ENCODE results near the gene CDX2. TPM values are rescaled to one million over a fixed set of nuclear protein-coding genes. Genes with fewer than 3 reads are reported as not detected.
"Not testable (repeated sequence)": the region's sequence is repeated elsewhere in the genome, so short reads cannot be mapped to it uniquely, and the experiment has no call there.

Gene CDX2
- total and polyA plus RNA-seq, 10 of the 15 experiments (the other 5 are each of a cell fraction or from before 2014, with no cell fraction given), result 0.15 TPM; not detected in 9

DNA sequence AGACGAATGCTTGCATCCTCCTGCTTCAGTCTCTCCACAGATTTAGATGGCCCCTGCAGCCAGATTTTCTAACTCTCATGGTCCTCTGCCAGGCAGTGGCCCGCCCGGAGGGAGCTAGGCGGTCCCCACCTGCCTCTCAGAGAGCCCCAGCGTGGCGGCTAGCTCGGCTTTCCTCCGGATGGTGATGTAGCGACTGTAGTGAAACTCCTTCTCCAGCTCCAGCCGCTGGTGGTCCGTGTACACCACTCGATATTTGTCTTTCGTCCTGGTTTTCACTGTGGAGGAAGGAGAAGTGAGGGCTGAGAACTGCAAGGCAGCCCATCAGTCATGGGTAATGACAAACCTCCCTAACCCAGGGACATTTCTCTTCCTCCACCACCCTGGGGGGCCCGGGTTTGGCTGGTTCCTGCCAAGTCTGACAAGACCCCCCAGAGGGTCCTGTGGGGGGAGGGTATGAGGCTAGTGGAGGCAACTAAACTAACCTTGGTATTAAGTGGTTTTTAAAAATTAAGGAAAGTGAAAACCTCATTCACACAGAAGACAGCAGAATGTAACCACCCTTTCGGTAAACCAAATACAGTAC lies 4.3 kb downstream of the CDX2 start:
- H3K9me3 ChIP-seq (replicated peaks; ENCODE audit: control insufficient read depth, insufficient read depth, low read length), result no peaks in the 10 kb centered on the region
- ChIA-PET SMC1A (ENCODE audit: uncharacterized antibody, unreplicated experiment) (interaction anchor here (0.7 to 1.5 kb wide), 5 partner anchors 11 to 178 kb away, joined by 3 to 4 read pairs (median 3); no protein-coding TSS in a partner anchor), POLR2A (interaction anchor here (0.7 kb wide), 1 partner anchor 139 kb away, joined by 3 read pairs; no protein-coding TSS in a partner anchor), RAD21 (ENCODE audit: unreplicated experiment) (interaction anchor here (0.6 to 1.0 kb wide), 2 partner anchors 9 to 76 kb away, joined by 3 to 4 read pairs; no protein-coding TSS in a partner anchor), CTCF (interaction anchor here (1.0 to 14.0 kb wide), 3 partner anchors 11 to 136 kb away, joined by 4 to 360 read pairs (median 4); no protein-coding TSS in a partner anchor)
- in situ Hi-C loops (cut with MboI), result no loop called here
- WGBS (ENCODE audit: insufficient coverage, insufficient replicate concordance, low lambda C conversion rate, missing lambda C conversion rate), result 31% methylated on average over 15 of the region's 15 CpGs
- DNase-seq (ENCODE audit: low read depth, low spot score) (no peak), ATAC-seq (no peak), FAIRE-seq (no peak)
- no peak overlapping the region for H2AFZ ChIP-seq (ENCODE audit: control insufficient read depth, low read depth, low read length)
- H3K4me3 ChIP-seq, result no peak overlapping the region
- H3K4me1 ChIP-seq (ENCODE audit: control insufficient read depth, insufficient read depth, low read length), result no peaks in the 10 kb centered on the region
- H3K27me3 ChIP-seq (replicated peaks in 1 of 2; ENCODE audit: control insufficient read depth in 2 of 2, insufficient read depth in 2 of 2, low read length in 1 of 2), result peaks cover 19 to 27% of the 10 kb centered on the region in 2 experiments
- no peak overlapping the region for H3K27ac ChIP-seq (ENCODE audit: control insufficient read depth, insufficient read depth)
- no peaks in the 10 kb centered on the region for H3K36me3 ChIP-seq (ENCODE audit: control insufficient read depth in 2 of 2, insufficient read depth in 2 of 2, low read length in 1 of 2)
- H3K79me2 ChIP-seq (ENCODE audit: control insufficient read depth, insufficient read depth, low read length), result no peaks in the 10 kb centered on the region
- no peak overlapping the region for H3K4me2 ChIP-seq (ENCODE audit: control insufficient read depth, insufficient read depth)
- BruUV-seq (replicated peaks), result no TSS peak
- no peak overlapping the region for H3K9ac ChIP-seq (ENCODE audit: control insufficient read depth, insufficient read depth, low read length)
- no peaks in the 10 kb centered on the region for H4K20me1 ChIP-seq (ENCODE audit: control insufficient read depth, insufficient read depth)
- intact Hi-C loops (cut with micrococcal nuclease; ENCODE audit: unreplicated experiment), result loop anchor here (5.0 kb wide), 1 partner anchor 593 kb away; no protein-coding TSS in a partner anchor
- TF ChIP-seq RUNX3 (IDR thresholded peaks at IDR 0.05; ENCODE audit: low read length), result no peak
- no peak for TF ChIP-seq SMARCA5 (IDR thresholded peaks at IDR 0.05)
- TF ChIP-seq, protein P1, sequence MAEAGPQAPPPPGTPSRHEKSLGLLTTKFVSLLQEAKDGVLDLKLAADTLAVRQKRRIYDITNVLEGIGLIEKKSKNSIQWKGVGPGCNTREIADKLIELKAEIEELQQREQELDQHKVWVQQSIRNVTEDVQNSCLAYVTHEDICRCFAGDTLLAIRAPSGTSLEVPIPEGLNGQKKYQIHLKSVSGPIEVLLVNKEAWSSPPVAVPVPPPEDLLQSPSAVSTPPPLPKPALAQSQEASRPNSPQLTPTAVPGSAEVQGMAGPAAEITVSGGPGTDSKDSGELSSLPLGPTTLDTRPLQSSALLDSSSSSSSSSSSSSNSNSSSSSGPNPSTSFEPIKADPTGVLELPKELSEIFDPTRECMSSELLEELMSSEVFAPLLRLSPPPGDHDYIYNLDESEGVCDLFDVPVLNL (IDR thresholded peaks at IDR 0.05; ENCODE audit: low read depth, low read length), result no peak
- TF ChIP-seq NRF1 (conservative IDR thresholded peaks at IDR 0.05; ENCODE audit: low read depth, low read length), result no peak

DNA sequence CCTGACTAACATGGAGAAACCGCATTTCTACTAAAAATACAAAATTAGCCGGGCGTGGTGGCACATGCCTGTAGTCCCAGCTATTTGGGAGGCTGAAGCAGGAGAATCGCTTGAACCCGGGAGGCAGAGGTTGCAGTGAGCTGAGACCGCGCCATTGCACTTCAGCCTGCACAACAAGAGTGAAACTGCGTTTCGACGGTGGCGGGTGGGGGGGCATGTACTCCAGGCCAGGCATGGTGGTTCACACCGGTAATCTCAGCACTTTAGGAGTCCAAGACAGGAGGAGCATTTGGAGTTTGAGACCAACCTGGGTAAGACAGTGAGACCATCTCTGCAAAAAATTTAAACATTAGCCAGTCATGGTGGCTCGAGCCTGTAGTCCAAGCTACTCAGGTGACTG lies 4.9 kb downstream of the CDX2 start:
- intact Hi-C loops (cut with micrococcal nuclease; ENCODE audit: unreplicated experiment), result loop anchor here (5.0 kb wide), 1 partner anchor 592 kb away; no protein-coding TSS in a partner anchor
- in situ Hi-C loops (cut with MboI); DNase-seq (ENCODE audit: low read depth, low spot score); H4K20me1 ChIP-seq (ENCODE audit: control insufficient read depth, insufficient read depth); H3K4me1 ChIP-seq (ENCODE audit: control insufficient read depth, insufficient read depth, low read length); H3K79me2 ChIP-seq (ENCODE audit: control insufficient read depth, insufficient read depth, low read length); H3K4me2 ChIP-seq (ENCODE audit: control insufficient read depth, insufficient read depth); H3K36me3 ChIP-seq (ENCODE audit: control insufficient read depth in 2 of 2, insufficient read depth in 2 of 2, low read length in 1 of 2); FAIRE-seq; H3K9me3 ChIP-seq (replicated peaks; ENCODE audit: control insufficient read depth, insufficient read depth, low read length); H3K4me3 ChIP-seq; BruUV-seq (replicated peaks); H2AFZ ChIP-seq (ENCODE audit: control insufficient read depth, low read depth, low read length); H3K9ac ChIP-seq (ENCODE audit: control insufficient read depth, insufficient read depth, low read length); H3K27ac ChIP-seq (ENCODE audit: control insufficient read depth, insufficient read depth); ATAC-seq: not testable (repeated sequence)
- ChIA-PET POLR2A (interaction anchor here (0.7 kb wide), 1 partner anchor 139 kb away, joined by 3 read pairs; no protein-coding TSS in a partner anchor), SMC1A (ENCODE audit: uncharacterized antibody, unreplicated experiment) (interaction anchor here (0.7 to 1.1 kb wide), 4 partner anchors 99 to 179 kb away, joined by 3 read pairs; no protein-coding TSS in a partner anchor), CTCF (interaction anchor here (1.0 to 14.0 kb wide), 4 partner anchors 11 to 602 kb away, joined by 3 to 360 read pairs (median 4); no protein-coding TSS in a partner anchor), RAD21 (ENCODE audit: unreplicated experiment) (interaction anchor here (0.7 to 1.0 kb wide), 2 partner anchors 8 to 10 kb away, joined by 3 to 4 read pairs; no protein-coding TSS in a partner anchor)
- WGBS (ENCODE audit: insufficient coverage, insufficient replicate concordance, low lambda C conversion rate, missing lambda C conversion rate), result 48% methylated on average over 13 of the region's 13 CpGs
- peaks cover 19 to 22% of the 10 kb centered on the region in 2 experiments for H3K27me3 ChIP-seq (replicated peaks in 1 of 2; ENCODE audit: control insufficient read depth in 2 of 2, insufficient read depth in 2 of 2, low read length in 1 of 2)

Measured in GM12878 (cell line).